Activated CD4-positive, alpha-beta T cell treated with anti-CD3 and anti-CD28 coated beads, Interleukin-2, amount 50 U/mL, for 1 hour (primary cell): ENCODE data around the gene RNASE3.
"Not testable (repeated sequence)": the region's sequence is repeated elsewhere in the genome, so short reads cannot be mapped to it uniquely, and the experiment has no call there.

ENCODE experiments used
- DNase-seq: peaks from one replicate; pipeline ENCODE4 v3.0.0-alpha.2; 2020

The RNASE3 gene

DNA sequence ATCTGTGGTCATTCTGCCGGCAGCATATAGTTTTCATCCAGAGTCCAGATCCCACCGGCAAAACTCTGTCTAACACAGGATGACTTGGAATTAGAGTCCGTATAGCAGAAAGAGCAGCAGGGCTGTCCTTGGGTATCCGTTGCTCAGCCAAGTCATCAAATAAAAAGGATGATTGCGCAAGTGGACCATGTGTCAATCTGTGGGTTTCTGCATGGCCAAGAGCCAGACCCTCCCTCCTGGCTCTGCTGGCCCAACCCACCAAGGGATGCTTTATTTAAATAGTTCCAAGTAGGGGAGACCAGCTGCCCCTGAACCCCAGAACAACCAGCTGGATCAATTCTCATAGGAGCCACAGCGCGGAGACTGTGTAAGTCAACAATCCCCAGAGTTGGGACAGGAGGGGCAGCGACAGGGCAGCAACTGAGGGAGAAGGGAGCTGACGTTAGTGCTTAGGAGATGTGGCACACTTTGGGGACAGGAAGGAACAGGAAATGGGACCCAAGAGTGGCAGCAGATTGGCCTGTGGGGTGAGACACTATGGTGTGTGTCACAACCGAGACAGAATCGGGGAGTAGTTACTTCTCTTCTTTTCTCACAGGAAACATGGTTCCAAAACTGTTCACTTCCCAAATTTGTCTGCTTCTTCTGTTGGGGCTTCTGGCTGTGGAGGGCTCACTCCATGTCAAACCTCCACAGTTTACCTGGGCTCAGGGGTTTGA lies 28.0 kb downstream of the RNASE3 start:
- DNase-seq = not testable (repeated sequence)

DNA sequence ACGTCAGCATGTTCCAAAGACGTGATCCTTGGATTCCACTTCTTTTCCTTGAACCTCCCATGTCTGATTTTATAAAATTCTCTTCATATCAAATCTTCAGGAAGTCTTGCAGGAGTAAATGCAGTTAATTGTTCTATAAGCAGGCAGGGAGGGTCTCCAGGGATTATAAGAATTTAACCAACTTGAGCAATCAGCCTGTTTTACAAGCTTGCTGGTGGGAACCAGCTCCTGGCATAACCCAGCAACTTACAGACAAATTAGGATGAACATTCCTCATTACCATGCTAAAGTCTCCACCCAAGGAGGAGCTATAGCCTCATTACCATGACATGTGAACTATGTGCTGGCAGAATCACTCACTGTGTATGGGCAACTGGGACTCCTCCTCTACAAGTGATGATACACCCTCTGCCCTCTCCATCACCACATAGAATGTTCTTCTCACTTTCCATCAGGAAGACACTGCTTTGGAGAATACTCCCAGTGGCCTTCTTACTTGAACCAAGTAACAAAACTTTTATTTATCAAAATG lies 32.6 kb downstream of the RNASE3 start:
- not testable (repeated sequence) for DNase-seq

DNA sequence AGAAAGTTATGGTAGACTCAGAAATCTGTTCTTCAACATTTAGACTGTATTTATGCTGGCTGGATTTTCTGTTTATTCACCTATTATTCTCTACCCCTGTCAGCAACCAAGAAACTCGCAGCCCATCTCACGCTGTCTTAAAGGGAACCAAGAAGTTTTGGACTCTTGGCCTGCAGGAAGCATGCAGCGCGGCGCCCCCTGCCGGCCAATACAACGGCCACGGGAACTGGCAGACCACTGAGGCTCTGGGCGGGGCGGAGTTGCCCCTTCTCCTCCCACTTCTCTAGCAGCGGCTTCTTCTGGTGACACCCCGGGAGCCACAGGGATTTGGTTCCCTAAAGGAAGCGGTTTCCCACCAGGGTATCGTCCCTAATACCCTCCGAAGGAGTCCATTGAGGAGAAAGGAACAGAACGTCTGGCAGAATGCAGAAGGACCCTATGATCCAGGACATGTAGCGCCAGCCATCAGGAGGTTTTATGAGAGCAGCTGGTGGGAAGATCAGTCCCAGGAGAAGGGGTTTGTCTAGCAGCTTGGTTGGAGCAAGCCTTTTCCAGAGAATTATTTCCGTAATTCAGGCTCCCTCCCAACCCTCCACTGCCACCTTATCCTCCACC lies 43.1 kb downstream of the RNASE3 start:
- peak; percentile 3 for DNase-seq

DNA sequence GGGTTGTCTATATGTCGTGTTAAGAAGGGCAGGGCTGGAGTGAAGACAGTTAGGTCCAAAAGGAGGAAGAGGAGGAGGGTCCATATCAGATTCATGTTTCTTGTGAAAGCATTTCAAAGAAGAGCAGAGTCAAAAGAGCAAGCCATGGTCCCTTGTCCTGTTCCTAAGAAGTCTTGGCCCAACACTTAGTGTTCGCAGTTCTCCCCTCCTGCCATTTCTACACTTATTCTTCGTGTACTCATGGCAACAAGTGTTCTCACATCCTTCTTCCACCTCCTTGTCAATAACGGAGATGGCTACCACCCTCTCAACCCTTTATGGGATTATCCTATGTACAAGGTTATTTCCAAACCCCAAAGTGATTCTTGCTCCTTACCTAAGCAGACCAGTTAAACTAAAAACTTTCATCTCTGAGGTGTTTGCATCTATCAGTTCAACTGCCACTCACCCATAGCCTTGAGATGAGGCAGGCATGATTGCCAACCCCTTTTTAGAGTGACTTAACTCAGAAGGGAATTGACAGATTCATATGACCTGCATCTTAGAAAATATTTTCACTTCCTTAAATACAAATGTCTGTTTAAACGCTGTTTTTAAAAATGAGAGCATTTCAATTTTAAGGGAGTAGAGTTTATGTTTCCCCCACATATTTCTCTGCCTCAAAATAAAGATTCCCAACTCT lies 44.3 kb downstream of the RNASE3 start:
- no peak for DNase-seq
